ENCODE results near the gene NMNAT3. TPM values are rescaled to one million over a fixed set of nuclear protein-coding genes. Genes with fewer than 3 reads are reported as not detected.

The NMNAT3 gene
- total RNA-seq, 1 donor from 2014 or later = 4.2 TPM

GRCh38 chr3:139574026-139574947 lies 103.5 kb downstream of the NMNAT3 start:
- no peak overlapping the region for H3K9ac ChIP-seq (ENCODE audit: low read depth in 1 of 3, low read length in 3 of 3)
- peaks cover 3 to 11% (median 8%) of the 10 kb centered on the region in 3 donors for H3K36me3 ChIP-seq (ENCODE audit: control insufficient read depth in 3 of 3, insufficient read depth in 3 of 3, low read length in 3 of 3)
- H3K4me3 ChIP-seq (ENCODE audit: low read length in 3 of 3) = no peak overlapping the region
- H3K4me1 ChIP-seq (ENCODE audit: control insufficient read depth in 3 of 3, insufficient read depth in 3 of 3, low read length in 3 of 3) = peaks cover 0 to 12% (median 0%) of the 10 kb centered on the region in 3 donors
- H3K27ac ChIP-seq (ENCODE audit: low read depth, low read length) = no peak overlapping the region
- H3K27me3 ChIP-seq (ENCODE audit: control insufficient read depth in 3 of 3, insufficient read depth in 3 of 3, low read length in 3 of 3) = no peaks in the 10 kb centered on the region
- no peaks in the 10 kb centered on the region for H3K9me3 ChIP-seq (ENCODE audit: control insufficient read depth in 3 of 3, low read length in 3 of 3)

- H3K4me3 ChIP-seq (ENCODE audit: low read length in 3 of 3) = no peak overlapping the region
- H3K9me3 ChIP-seq (ENCODE audit: control insufficient read depth in 3 of 3, low read length in 3 of 3) = no peaks in the 10 kb centered on the region
- no peak overlapping the region for H3K9ac ChIP-seq (ENCODE audit: low read depth in 1 of 3, low read length in 3 of 3)
- no peaks in the 10 kb centered on the region for H3K27me3 ChIP-seq (ENCODE audit: control insufficient read depth in 3 of 3, insufficient read depth in 3 of 3, low read length in 3 of 3)
- peaks cover 3 to 5% (median 5%) of the 10 kb centered on the region in 3 donors for H3K36me3 ChIP-seq (ENCODE audit: control insufficient read depth in 3 of 3, insufficient read depth in 3 of 3, low read length in 3 of 3)
- peaks cover 0 to 12% (median 0%) of the 10 kb centered on the region in 3 donors for H3K4me1 ChIP-seq (ENCODE audit: control insufficient read depth in 3 of 3, insufficient read depth in 3 of 3, low read length in 3 of 3)
- H3K27ac ChIP-seq (ENCODE audit: low read depth, low read length) = no peak overlapping the region
Observed at GRCh38 chr3:139572847-139573672, 104.7 kb downstream of the NMNAT3 start.

GRCh38 chr3:139571711-139572110 lies 106.1 kb downstream of the NMNAT3 start:
- Histone ChIP-seq H3K9me3 (ENCODE audit: control insufficient read depth in 3 of 3, low read length in 3 of 3) (no peaks in the 10 kb centered on the region), H3K27me3 (ENCODE audit: control insufficient read depth in 3 of 3, insufficient read depth in 3 of 3, low read length in 3 of 3) (no peaks in the 10 kb centered on the region), H3K27ac (ENCODE audit: low read depth, low read length) (no peak overlapping the region), H3K9ac (ENCODE audit: low read depth in 1 of 3, low read length in 3 of 3) (no peak overlapping the region), H3K4me3 (ENCODE audit: low read length in 3 of 3) (no peak overlapping the region), H3K36me3 (ENCODE audit: control insufficient read depth in 3 of 3, insufficient read depth in 3 of 3, low read length in 3 of 3) (peaks cover 3 to 5% (median 5%) of the 10 kb centered on the region in 3 donors), H3K4me1 (ENCODE audit: control insufficient read depth in 3 of 3, insufficient read depth in 3 of 3, low read length in 3 of 3) (peaks cover 0 to 12% (median 0%) of the 10 kb centered on the region in 3 donors)

DNA sequence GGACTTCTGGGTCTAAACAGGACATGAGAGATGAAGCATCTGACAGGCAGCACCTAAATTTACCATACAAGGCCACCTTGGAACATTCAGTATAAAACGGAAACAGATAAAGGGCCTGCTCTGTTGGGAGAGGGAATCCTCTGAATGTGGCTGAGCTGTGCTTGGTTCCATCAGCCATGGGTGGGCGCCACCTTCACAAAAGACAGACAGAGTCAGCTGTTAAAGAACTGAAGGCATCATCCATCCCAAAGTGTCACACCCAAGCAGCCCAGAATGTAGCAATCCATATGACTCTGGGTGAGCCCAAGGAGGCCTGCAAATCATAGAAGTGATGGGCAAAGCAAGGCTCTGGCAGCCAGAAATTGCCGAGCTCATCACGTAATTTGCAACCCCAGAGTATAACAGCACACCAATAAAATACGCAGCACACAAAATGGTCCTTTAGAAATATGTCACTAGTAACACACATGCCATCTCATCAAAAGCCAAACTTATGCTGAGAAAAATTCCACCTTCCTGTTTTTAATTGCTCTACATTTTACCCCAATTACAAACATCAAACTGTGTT lies 113.4 kb downstream of the NMNAT3 start:
- no peak overlapping the region for H3K4me3 ChIP-seq (ENCODE audit: low read length in 3 of 3)
- H3K36me3 ChIP-seq (ENCODE audit: control insufficient read depth in 3 of 3, insufficient read depth in 3 of 3, low read length in 3 of 3) = peaks cover 0 to 2% (median 0%) of the 10 kb centered on the region in 3 donors
- H3K27me3 ChIP-seq (ENCODE audit: control insufficient read depth in 3 of 3, insufficient read depth in 3 of 3, low read length in 3 of 3) = no peaks in the 10 kb centered on the region
- H3K4me1 ChIP-seq (ENCODE audit: control insufficient read depth in 3 of 3, insufficient read depth in 3 of 3, low read length in 3 of 3) = no peaks in the 10 kb centered on the region
- no peak overlapping the region for H3K27ac ChIP-seq (ENCODE audit: low read depth, low read length)
- H3K9ac ChIP-seq (ENCODE audit: low read depth in 1 of 3, low read length in 3 of 3) = no peak overlapping the region
- no peaks in the 10 kb centered on the region for H3K9me3 ChIP-seq (ENCODE audit: control insufficient read depth in 3 of 3, low read length in 3 of 3)

- Histone ChIP-seq H3K4me1 (ENCODE audit: control insufficient read depth in 3 of 3, insufficient read depth in 3 of 3, low read length in 3 of 3) (no peaks in the 10 kb centered on the region), H3K9me3 (ENCODE audit: control insufficient read depth in 3 of 3, low read length in 3 of 3) (no peaks in the 10 kb centered on the region), H3K36me3 (ENCODE audit: control insufficient read depth in 3 of 3, insufficient read depth in 3 of 3, low read length in 3 of 3) (peaks cover 0 to 2% (median 2%) of the 10 kb centered on the region in 3 donors), H3K9ac (ENCODE audit: low read depth in 1 of 3, low read length in 3 of 3) (peak overlapping the region in 1 of 3 donors; percentile 44), H3K27me3 (ENCODE audit: control insufficient read depth in 3 of 3, insufficient read depth in 3 of 3, low read length in 3 of 3) (no peaks in the 10 kb centered on the region), H3K27ac (ENCODE audit: low read depth, low read length) (no peak overlapping the region), H3K4me3 (ENCODE audit: low read length in 3 of 3) (no peak overlapping the region)
Observed at GRCh38 chr3:139561959-139562676, 115.7 kb downstream of the NMNAT3 start.

GRCh38 chr3:139561255-139561817 lies 116.4 kb downstream of the NMNAT3 start:
- Histone ChIP-seq H3K36me3 (ENCODE audit: control insufficient read depth in 3 of 3, insufficient read depth in 3 of 3, low read length in 3 of 3) (peaks cover 0 to 2% (median 2%) of the 10 kb centered on the region in 3 donors), H3K4me1 (ENCODE audit: control insufficient read depth in 3 of 3, insufficient read depth in 3 of 3, low read length in 3 of 3) (no peaks in the 10 kb centered on the region), H3K27ac (ENCODE audit: low read depth, low read length) (no peak overlapping the region), H3K9ac (ENCODE audit: low read depth in 1 of 3, low read length in 3 of 3) (no peak overlapping the region), H3K9me3 (ENCODE audit: control insufficient read depth in 3 of 3, low read length in 3 of 3) (no peaks in the 10 kb centered on the region), H3K4me3 (ENCODE audit: low read length in 3 of 3) (no peak overlapping the region), H3K27me3 (ENCODE audit: control insufficient read depth in 3 of 3, insufficient read depth in 3 of 3, low read length in 3 of 3) (no peaks in the 10 kb centered on the region)

DNA sequence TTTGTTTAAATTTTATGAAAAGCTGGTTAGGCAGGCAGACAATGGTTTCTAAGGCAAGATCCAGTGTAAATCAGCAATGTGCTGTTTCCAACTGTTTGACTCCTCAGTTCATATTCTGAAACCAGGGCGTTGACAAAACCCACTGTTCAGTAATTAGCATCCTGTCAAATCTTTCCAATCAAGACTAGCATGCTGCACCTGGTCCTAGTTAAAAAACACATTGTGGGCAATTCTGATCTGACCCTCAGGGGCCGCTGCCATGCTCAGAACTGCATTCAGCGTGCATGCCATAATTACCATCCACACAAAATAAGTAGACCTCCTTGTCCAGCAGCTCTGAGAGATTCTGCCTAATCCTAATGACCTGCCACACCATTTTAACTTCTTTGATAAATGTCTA lies 117.4 kb downstream of the NMNAT3 start:
- H3K4me3 ChIP-seq (ENCODE audit: low read length in 3 of 3) = no peak overlapping the region
- no peak overlapping the region for H3K27ac ChIP-seq (ENCODE audit: low read depth, low read length)
- no peaks in the 10 kb centered on the region for H3K27me3 ChIP-seq (ENCODE audit: control insufficient read depth in 3 of 3, insufficient read depth in 3 of 3, low read length in 3 of 3)
- no peaks in the 10 kb centered on the region for H3K4me1 ChIP-seq (ENCODE audit: control insufficient read depth in 3 of 3, insufficient read depth in 3 of 3, low read length in 3 of 3)
- no peaks in the 10 kb centered on the region for H3K9me3 ChIP-seq (ENCODE audit: control insufficient read depth in 3 of 3, low read length in 3 of 3)
- peaks cover 0 to 2% (median 2%) of the 10 kb centered on the region in 3 donors for H3K36me3 ChIP-seq (ENCODE audit: control insufficient read depth in 3 of 3, insufficient read depth in 3 of 3, low read length in 3 of 3)
- no peak overlapping the region for H3K9ac ChIP-seq (ENCODE audit: low read depth in 1 of 3, low read length in 3 of 3)

- Histone ChIP-seq H3K9me3 (ENCODE audit: control insufficient read depth in 3 of 3, low read length in 3 of 3) (no peaks in the 10 kb centered on the region), H3K4me1 (ENCODE audit: control insufficient read depth in 3 of 3, insufficient read depth in 3 of 3, low read length in 3 of 3) (no peaks in the 10 kb centered on the region), H3K4me3 (ENCODE audit: low read length in 3 of 3) (no peak overlapping the region)
Observed at GRCh38 chr3:139559541-139559940, 118.2 kb downstream of the NMNAT3 start.

More at GRCh38 chr3:139559541-139559940, 118.2 kb downstream of the NMNAT3 start:
- Histone ChIP-seq H3K36me3 (ENCODE audit: control insufficient read depth in 3 of 3, insufficient read depth in 3 of 3, low read length in 3 of 3) (peaks cover 0 to 2% (median 2%) of the 10 kb centered on the region in 3 donors), H3K9ac (ENCODE audit: low read depth in 1 of 3, low read length in 3 of 3) (no peak overlapping the region), H3K27ac (ENCODE audit: low read depth, low read length) (no peak overlapping the region), H3K27me3 (ENCODE audit: control insufficient read depth in 3 of 3, insufficient read depth in 3 of 3, low read length in 3 of 3) (no peaks in the 10 kb centered on the region)

All from skeletal muscle tissue (tissue), 4 donors.